Measurements from ENCODE around the gene TBC1D1. TPM values are rescaled to one million over a fixed set of nuclear protein-coding genes. Genes with fewer than 3 reads are reported as not detected.

The TBC1D1 gene
- total and polyA plus RNA-seq, 8 donors: 16.2 to 41.0 (median 24.6) TPM

DNA sequence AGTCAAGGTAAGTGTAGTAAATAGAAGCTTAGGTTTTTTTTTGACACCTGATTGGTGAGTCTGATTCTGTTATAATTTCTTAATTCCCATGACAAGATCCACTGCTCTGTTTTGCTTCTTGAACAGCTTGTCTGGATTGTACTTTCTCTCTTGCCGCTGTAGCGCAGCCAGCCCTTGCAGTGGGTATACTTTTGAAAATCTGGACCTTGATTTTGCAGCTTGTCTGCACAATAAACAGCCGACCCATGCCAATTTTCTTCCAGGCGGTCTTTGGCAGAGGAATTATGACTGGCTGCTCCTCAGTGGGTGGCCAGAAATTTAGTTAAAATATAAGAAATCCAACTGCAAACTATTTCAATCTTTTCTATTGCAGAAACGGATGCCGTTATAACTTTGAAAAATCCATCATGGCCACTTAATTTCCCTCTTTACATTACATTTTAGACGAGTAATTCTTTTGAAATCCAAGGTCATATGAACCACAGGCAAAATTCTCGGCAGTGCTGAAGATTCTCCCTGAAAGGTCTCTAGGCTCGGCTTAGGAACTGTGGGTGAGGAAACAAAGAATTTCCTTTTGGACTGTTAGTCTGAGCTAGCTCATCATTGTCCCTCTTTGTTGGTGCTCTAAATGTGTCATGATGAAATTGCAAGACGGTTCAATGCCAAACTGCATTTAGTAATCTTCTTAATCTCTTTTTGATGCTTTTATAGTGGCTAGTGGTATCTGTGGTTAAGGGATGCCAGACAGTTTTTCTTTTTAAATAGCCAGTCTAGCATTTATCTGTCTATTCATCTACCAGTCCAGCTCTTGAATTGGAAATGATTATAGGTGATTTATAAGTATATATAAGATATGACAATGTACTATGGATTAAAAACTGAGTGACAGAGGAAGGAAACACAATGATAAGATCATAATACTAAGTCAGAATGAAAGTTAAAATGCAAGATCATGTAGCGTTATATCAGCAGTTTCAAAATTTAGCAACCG lies 37.8 kb downstream of the TBC1D1 start:
- no peaks in the 10 kb centered on the region for H3K4me1 ChIP-seq
- H3K4me3 ChIP-seq: no peak overlapping the region
- DNase-seq: no peak
- no peaks in the 10 kb centered on the region for H3K9me3 ChIP-seq
- WGBS, 2 donors: 69 to 72% methylated on average over 12 of the region's 12 CpGs
- ATAC-seq: no peak
- no peaks in the 10 kb centered on the region for H3K27me3 ChIP-seq
- H3K27ac ChIP-seq: no peak overlapping the region
- no peaks in the 10 kb centered on the region for H3K36me3 ChIP-seq
- TF ChIP-seq, protein P1, sequence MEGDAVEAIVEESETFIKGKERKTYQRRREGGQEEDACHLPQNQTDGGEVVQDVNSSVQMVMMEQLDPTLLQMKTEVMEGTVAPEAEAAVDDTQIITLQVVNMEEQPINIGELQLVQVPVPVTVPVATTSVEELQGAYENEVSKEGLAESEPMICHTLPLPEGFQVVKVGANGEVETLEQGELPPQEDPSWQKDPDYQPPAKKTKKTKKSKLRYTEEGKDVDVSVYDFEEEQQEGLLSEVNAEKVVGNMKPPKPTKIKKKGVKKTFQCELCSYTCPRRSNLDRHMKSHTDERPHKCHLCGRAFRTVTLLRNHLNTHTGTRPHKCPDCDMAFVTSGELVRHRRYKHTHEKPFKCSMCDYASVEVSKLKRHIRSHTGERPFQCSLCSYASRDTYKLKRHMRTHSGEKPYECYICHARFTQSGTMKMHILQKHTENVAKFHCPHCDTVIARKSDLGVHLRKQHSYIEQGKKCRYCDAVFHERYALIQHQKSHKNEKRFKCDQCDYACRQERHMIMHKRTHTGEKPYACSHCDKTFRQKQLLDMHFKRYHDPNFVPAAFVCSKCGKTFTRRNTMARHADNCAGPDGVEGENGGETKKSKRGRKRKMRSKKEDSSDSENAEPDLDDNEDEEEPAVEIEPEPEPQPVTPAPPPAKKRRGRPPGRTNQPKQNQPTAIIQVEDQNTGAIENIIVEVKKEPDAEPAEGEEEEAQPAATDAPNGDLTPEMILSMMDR (IDR thresholded peaks at IDR 0.05): no peak
- intact Hi-C loops (cut with DNase I): no loop called here
- FAIRE-seq: no peak

DNA sequence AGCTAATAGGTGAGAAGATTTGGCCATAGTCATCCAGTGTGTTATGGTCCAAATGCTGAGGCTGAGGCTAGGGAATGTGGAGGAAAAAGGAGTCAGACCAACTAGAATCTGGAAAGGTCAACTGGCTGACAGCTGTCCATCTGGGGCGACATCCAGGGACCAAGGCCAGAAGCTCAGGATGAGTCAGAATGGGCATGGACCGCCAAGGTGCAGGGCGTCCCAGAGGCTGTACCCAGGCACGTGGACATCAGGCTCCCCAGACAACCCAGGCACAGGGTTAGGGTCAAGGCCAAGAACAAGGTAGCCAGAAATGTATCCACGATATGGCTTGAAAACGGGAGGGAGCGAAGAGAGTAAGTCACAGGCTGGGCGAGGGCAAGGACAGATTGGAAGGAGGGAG lies 43.2 kb downstream of the TBC1D1 start:
- TF ChIP-seq, protein P1 (IDR thresholded peaks at IDR 0.05): no peak
- FAIRE-seq: no peak
- Histone ChIP-seq H3K4me1 (no peaks in the 10 kb centered on the region), H3K9me3 (no peaks in the 10 kb centered on the region), H3K4me3 (no peak overlapping the region), H3K27ac (no peak overlapping the region), H3K36me3 (no peaks in the 10 kb centered on the region), H3K27me3 (no peaks in the 10 kb centered on the region)
- DNase-seq: no peak
- WGBS, 2 donors: 95 to 96% methylated on average over 8 of the region's 8 CpGs
- intact Hi-C loops (cut with DNase I): no loop called here
- ATAC-seq: no peak

DNA sequence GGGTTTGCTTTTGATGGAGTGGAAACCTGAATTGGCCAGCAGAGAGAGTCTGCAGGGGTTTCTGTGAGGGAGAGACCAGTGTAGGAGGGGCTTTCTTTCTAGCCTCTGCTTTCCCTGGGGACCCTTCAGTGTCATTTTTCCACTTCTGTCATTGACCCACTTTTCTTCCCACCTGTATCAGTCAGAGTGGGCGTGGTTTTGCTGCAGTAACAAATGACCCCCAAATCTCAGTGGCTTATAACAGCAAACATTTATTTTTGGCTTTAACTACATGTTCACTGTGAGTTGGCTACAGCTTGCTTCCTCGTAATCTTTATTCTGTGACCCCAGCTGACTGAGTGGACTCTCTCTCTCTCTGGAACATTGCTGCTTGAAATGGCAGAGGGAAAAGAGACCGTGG lies 43.7 kb downstream of the TBC1D1 start:
- Histone ChIP-seq H3K27ac (no peak overlapping the region), H3K4me1 (no peaks in the 10 kb centered on the region), H3K9me3 (no peaks in the 10 kb centered on the region), H3K27me3 (no peaks in the 10 kb centered on the region), H3K4me3 (no peak overlapping the region), H3K36me3 (no peaks in the 10 kb centered on the region)
- ATAC-seq (no peak), FAIRE-seq (no peak), DNase-seq (no peak)
- intact Hi-C loops (cut with DNase I): no loop called here
- TF ChIP-seq, protein P1 (IDR thresholded peaks at IDR 0.05): no peak
- WGBS, 2 donors: 72 to 84% methylated on average over 3 of the region's 3 CpGs

DNA sequence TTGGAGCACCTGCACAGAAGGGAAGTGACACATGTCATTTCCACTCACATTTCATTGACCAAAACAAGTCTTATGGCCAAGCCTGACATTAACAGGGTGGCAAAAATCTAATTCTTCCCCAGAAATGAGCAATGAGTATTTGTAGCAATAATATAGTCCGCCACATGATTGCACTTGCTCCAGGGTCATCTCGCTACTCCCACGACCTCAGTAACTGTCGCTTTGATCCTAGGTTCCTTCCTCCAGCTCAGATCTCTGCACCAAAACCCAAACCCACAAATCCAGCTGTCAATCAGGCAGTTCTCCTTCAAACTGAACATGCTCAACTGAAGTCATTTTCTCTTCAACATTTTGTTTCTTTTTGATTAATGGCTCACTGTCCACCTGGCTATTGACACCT lies 44.1 kb downstream of the TBC1D1 start:
- ATAC-seq: no peak
- no peak for DNase-seq
- no peak for FAIRE-seq
- Histone ChIP-seq H3K36me3 (no peaks in the 10 kb centered on the region), H3K4me1 (no peaks in the 10 kb centered on the region), H3K27me3 (no peaks in the 10 kb centered on the region), H3K9me3 (no peaks in the 10 kb centered on the region), H3K27ac (no peak overlapping the region), H3K4me3 (no peak overlapping the region)
- TF ChIP-seq, protein P1 (IDR thresholded peaks at IDR 0.05): no peak
- WGBS, 2 donors: 83 to 84% methylated on average over 4 of the region's 4 CpGs
- intact Hi-C loops (cut with DNase I): no loop called here

Measured in pancreas (tissue), 10 donors.